ENCODE data around the gene CCR6. TPM values are rescaled to one million over a fixed set of nuclear protein-coding genes. Genes with fewer than 3 reads are reported as not detected.

The CCR6 gene
- polyA plus RNA-seq, 2 of the 4 experiments (the other 2 are of a cell fraction): 0.01 TPM; not detected in 1

DNA sequence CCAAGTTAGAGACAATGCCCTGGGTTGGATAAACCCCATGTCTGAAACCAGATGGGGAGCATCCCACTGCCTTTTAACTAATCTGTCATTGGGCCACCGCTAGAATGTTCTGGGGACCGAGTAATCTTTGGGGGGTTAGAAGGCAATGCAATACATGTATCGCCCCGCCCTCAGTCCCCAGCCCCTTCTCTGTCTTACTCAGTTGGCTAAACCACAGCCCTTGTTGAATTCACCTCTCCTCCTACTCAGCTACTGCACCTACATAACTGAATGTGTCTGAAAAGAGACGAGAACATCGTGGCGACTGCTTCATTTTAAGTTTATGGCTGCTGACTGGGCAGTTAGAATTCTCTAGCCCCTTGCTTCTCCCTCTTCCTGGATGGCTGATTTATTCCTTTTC, 15.1 kb upstream of the CCR6 start:
- ChIA-PET CTCF (no interaction called here), POLR2A (no interaction called here)
- Histone ChIP-seq H3K4me3 (no peak overlapping the region), H3K27ac (no peak overlapping the region), H3K9me3 (no peaks in the 10 kb centered on the region), H3K4me2 (no peak overlapping the region), H3K4me1 (no peaks in the 10 kb centered on the region)
- 63% methylated on average over 7 of the region's 7 CpGs for WGBS (ENCODE audit: missing lambda C conversion rate)
- TF ChIP-seq HOXB5 (CRISPR knock-in tag; IDR thresholded peaks at IDR 0.05): no peak
- no peak for TF ChIP-seq RAD21 (conservative IDR thresholded peaks at IDR 0.05 in 1 of 2, IDR thresholded peaks at IDR 0.05 in 1 of 2)
- TF ChIP-seq TP53 (CRISPR knock-in tag; IDR thresholded peaks at IDR 0.05): no peak
- no peak for TF ChIP-seq KDM5A (IDR thresholded peaks at IDR 0.05)
- TF ChIP-seq HOXB13 (CRISPR knock-in tag; IDR thresholded peaks at IDR 0.05; ENCODE audit: low read depth): no peak
- no peak for TF ChIP-seq BHLHE40 (IDR thresholded peaks at IDR 0.05; ENCODE audit: low read depth, low read length)
- no peak for TF ChIP-seq MAFK (IDR thresholded peaks at IDR 0.05; ENCODE audit: partially characterized antibody)
- no peak for TF ChIP-seq TFCP2L1 (CRISPR knock-in tag; IDR thresholded peaks at IDR 0.05)
- no peak for TF ChIP-seq CBX2 (IDR thresholded peaks at IDR 0.05; ENCODE audit: borderline replicate concordance, low read depth)
- no peak for TF ChIP-seq EHMT2 (IDR thresholded peaks at IDR 0.05; ENCODE audit: low read depth)
- TF ChIP-seq, protein P1, sequence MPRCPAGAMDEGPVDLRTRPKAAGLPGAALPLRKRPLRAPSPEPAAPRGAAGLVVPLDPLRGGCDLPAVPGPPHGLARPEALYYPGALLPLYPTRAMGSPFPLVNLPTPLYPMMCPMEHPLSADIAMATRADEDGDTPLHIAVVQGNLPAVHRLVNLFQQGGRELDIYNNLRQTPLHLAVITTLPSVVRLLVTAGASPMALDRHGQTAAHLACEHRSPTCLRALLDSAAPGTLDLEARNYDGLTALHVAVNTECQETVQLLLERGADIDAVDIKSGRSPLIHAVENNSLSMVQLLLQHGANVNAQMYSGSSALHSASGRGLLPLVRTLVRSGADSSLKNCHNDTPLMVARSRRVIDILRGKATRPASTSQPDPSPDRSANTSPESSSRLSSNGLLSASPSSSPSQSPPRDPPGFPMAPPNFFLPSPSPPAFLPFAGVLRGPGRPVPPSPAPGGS (IDR thresholded peaks at IDR 0.05): no peak
- TF ChIP-seq E2F6 (IDR thresholded peaks at IDR 0.05; ENCODE audit: borderline replicate concordance, low read depth): no peak
- no peak for TF ChIP-seq GATA3 (IDR thresholded peaks at IDR 0.05; ENCODE audit: borderline replicate concordance)
- TF ChIP-seq HOXA7 (CRISPR knock-in tag; IDR thresholded peaks at IDR 0.05): no peak
- DNase-seq (ENCODE audit: low read depth in 1 of 2, low spot score in 1 of 2): no peak
- no peak for FAIRE-seq
- ATAC-seq: no peak

GRCh38 chr6:167108278-167108677, 14.6 kb upstream of the CCR6 start:
- no peak for FAIRE-seq
- Histone ChIP-seq H3K4me1 (no peaks in the 10 kb centered on the region), H3K4me2 (no peak overlapping the region), H3K4me3 (no peak overlapping the region), H3K9me3 (no peaks in the 10 kb centered on the region), H3K27ac (no peak overlapping the region)
- 17% methylated on average over 4 of the region's 5 CpGs for WGBS (ENCODE audit: missing lambda C conversion rate)
- no peak for DNase-seq (ENCODE audit: low read depth in 1 of 2, low spot score in 1 of 2)
- TF ChIP-seq MAFK (IDR thresholded peaks at IDR 0.05; ENCODE audit: partially characterized antibody): peak; percentile 21
- TF ChIP-seq ZNF302 (CRISPR knock-in tag; IDR thresholded peaks at IDR 0.05): no peak
- ChIA-PET POLR2A (interaction anchor here (0.6 kb wide), 1 partner anchor 965 kb away, joined by 6 read pairs; no protein-coding TSS in a partner anchor), CTCF (no interaction called here)
- no peak for ATAC-seq

DNA sequence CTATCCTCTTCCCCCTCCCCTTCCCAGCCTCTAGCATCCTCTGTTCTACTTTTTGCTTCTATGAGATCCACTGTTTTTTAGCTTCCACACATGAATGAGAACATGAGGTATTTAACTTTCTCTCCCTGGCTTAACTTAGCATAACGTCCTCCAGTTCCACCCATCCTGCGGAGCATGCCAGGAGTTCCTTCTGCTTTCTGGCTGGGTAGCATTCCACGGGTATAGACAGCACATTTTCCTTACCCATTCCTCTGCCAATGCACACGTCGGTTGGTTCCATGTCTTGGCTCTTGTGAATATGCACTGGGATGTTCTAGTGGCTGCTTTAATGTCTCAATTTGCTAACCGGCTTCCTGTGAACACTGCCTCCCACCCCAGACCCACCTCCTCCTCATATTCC, 13.2 kb upstream of the CCR6 start:
- TF ChIP-seq GATA3 (IDR thresholded peaks at IDR 0.05; ENCODE audit: borderline replicate concordance): no peak
- no peak for TF ChIP-seq NPAS2 (CRISPR knock-in tag; IDR thresholded peaks at IDR 0.05; ENCODE audit: borderline replicate concordance)
- TF ChIP-seq, protein P2, sequence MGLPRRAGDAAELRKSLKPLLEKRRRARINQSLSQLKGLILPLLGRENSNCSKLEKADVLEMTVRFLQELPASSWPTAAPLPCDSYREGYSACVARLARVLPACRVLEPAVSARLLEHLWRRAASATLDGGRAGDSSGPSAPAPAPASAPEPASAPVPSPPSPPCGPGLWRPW (IDR thresholded peaks at IDR 0.05): no peak
- no peak for TF ChIP-seq EHF (CRISPR knock-in tag; IDR thresholded peaks at IDR 0.05)
- TF ChIP-seq KDM1A (IDR thresholded peaks at IDR 0.05; ENCODE audit: low read depth): no peak
- TF ChIP-seq NR3C1 (IDR thresholded peaks at IDR 0.05): no peak
- TF ChIP-seq CHD4 (IDR thresholded peaks at IDR 0.05; ENCODE audit: borderline replicate concordance): no peak
- no peak for TF ChIP-seq MAZ (IDR thresholded peaks at IDR 0.05; ENCODE audit: borderline replicate concordance, low read depth, low read length)
- TF ChIP-seq SREBF2 (IDR thresholded peaks at IDR 0.05): no peak
- no peak for TF ChIP-seq CTCF (IDR thresholded peaks at IDR 0.05)
- TF ChIP-seq RCOR1 (IDR thresholded peaks at IDR 0.05; ENCODE audit: low read depth, low read length): no peak
- no peak for TF ChIP-seq CBX2 (IDR thresholded peaks at IDR 0.05; ENCODE audit: borderline replicate concordance, low read depth)
- no peak for TF ChIP-seq ZSCAN20 (CRISPR knock-in tag; IDR thresholded peaks at IDR 0.05)
- TF ChIP-seq HOXA7 (CRISPR knock-in tag; IDR thresholded peaks at IDR 0.05): no peak
- TF ChIP-seq CBX8 (IDR thresholded peaks at IDR 0.05): no peak
- TF ChIP-seq ZNF302 (CRISPR knock-in tag; IDR thresholded peaks at IDR 0.05): no peak
- no peak for TF ChIP-seq HDAC2 (IDR thresholded peaks at IDR 0.05)
- H3K4me1 ChIP-seq: no peaks in the 10 kb centered on the region
- ChIA-PET CTCF (interaction anchor here (0.6 kb wide), 1 partner anchor 22 kb away, joined by 3 read pairs; no protein-coding TSS in a partner anchor), POLR2A (no interaction called here)
- no peak overlapping the region for H3K27ac ChIP-seq
- no peak overlapping the region for H3K4me3 ChIP-seq
- 39% methylated on average over 6 of the region's 6 CpGs for WGBS (ENCODE audit: missing lambda C conversion rate)
- no peak for DNase-seq (ENCODE audit: low read depth in 1 of 2, low spot score in 1 of 2)
- no peaks in the 10 kb centered on the region for H3K9me3 ChIP-seq
- no peak overlapping the region for H3K4me2 ChIP-seq
- ATAC-seq: no peak
- no peak for FAIRE-seq
